Hepatocyte (in vitro differentiated cells): ENCODE data around the gene NKAIN1. TPM values are rescaled to one million over a fixed set of nuclear protein-coding genes. Genes with fewer than 3 reads are reported as not detected.
A peak's percentile ranks its signal among the peaks of the same experiment; 100 is the strongest.

Experiments
- DNase-seq: peaks from one replicate; pipeline ENCODE4 v3.0.0-alpha.2; 2016; ENCODE audit warnings: low spot score
- H2AFZ ChIP-seq: fragments of 200-600 bp; sonication (generic); 2 replicates; pipeline ENCODE4 v1.6.0; 2016; ENCODE audit warnings: antibody characterized with exemption, mild to moderate bottlenecking
- H3K27ac ChIP-seq: fragments of 200-600 bp; sonication (generic); 2 replicates; pipeline ENCODE4 v1.5.1; 2016; ENCODE audit warnings: mild to moderate bottlenecking
- H3K27me3 ChIP-seq: fragments of 200-600 bp; sonication (generic); 2 replicates; pipeline ENCODE4 v1.6.1; 2016
- H3K36me3 ChIP-seq: fragments of 200-600 bp; sonication (generic); replicated peaks from 2 replicates; pipeline ENCODE4 v1.5.1; 2016; ENCODE audit warnings: low read depth; ENCODE audit not compliant: insufficient read depth
- H3K4me1 ChIP-seq: fragments of 200-600 bp; sonication (generic); 2 replicates; pipeline ENCODE4 v1.5.1; 2016; ENCODE audit warnings: mild to moderate bottlenecking, moderate library complexity; ENCODE audit not compliant: insufficient read depth
- H3K4me2 ChIP-seq: fragments of 200-600 bp; sonication (generic); 2 replicates; pipeline ENCODE4 v1.6.0; 2016
- H3K4me3 ChIP-seq: fragments of 200-600 bp; sonication (generic); 2 replicates; pipeline ENCODE4 v1.5.1; 2016; ENCODE audit warnings: mild to moderate bottlenecking
- H3K79me2 ChIP-seq: fragments of 200-600 bp; sonication (generic); 2 replicates; pipeline ENCODE4 v1.6.0; 2017; ENCODE audit warnings: mild to moderate bottlenecking
- H3K9me2 ChIP-seq: fragments of 200-600 bp; sonication (generic); replicated peaks from 2 replicates; pipeline ENCODE4 v1.6.0; 2017; ENCODE audit warnings: mild to moderate bottlenecking; ENCODE audit not compliant: insufficient read depth
- H3K9me3 ChIP-seq: fragments of 200-600 bp; sonication (generic); 2 replicates; pipeline ENCODE4 v1.5.1; 2016; ENCODE audit warnings: low read depth, mild to moderate bottlenecking
- H4K20me1 ChIP-seq: fragments of 200-600 bp; sonication (generic); 2 replicates; pipeline ENCODE4 v1.6.0; 2016; ENCODE audit warnings: mild to moderate bottlenecking; ENCODE audit not compliant: insufficient read depth, poor library complexity, severe bottlenecking
- CTCF ChIP-seq: fragments of 200-600 bp; sonication (generic); IDR thresholded peaks from 2 replicates; pipeline ENCODE4 v1.5.1; 2016; ENCODE audit warnings: antibody characterized with exemption, mild to moderate bottlenecking; ENCODE audit not compliant: poor library complexity
- EZH2 ChIP-seq: fragments of 200-600 bp; sonication (generic); IDR thresholded peaks from 2 replicates; pipeline ENCODE4 v1.6.1; 2016; ENCODE audit warnings: antibody characterized with exemption, mild to moderate bottlenecking, borderline replicate concordance
- EZH2phosphoT487 ChIP-seq: fragments of 200-600 bp; sonication (generic); IDR thresholded peaks from one replicate; pipeline ENCODE4 v1.6.1; 2018; ENCODE audit warnings: antibody characterized with exemption, mild to moderate bottlenecking, low read depth, moderate library complexity; ENCODE audit not compliant: unreplicated experiment, severe bottlenecking
- WGBS: methylation state at CpG from one replicate; pipeline ENCODE4 v1.1.6; 2016; ENCODE audit warnings: low lambda C conversion rate; ENCODE audit errors: missing lambda C conversion rate; 5-methylcytosine and 5-hydroxymethylcytosine counted together
- polyA plus RNA-seq: library from polyadenylated mRNA; unstranded; fragments of >200 nt; fragmentation: Nextera tagmentation; extraction: Ambion mirVana; gene quantifications from 2 replicates; pipeline ENCODE4 v1.2.1, GENCODE V29; 2016
- total RNA-seq: library from RNA; depleted of rRNA; stranded (reverse); fragments of >200 nt; gene quantifications from 2 replicates; pipeline ENCODE4 v1.2.3, GENCODE V29; 2014

The NKAIN1 gene
- total and polyA plus RNA-seq, 2 experiments from 2014 or later, result 1.8 to 2.2 TPM

DNA sequence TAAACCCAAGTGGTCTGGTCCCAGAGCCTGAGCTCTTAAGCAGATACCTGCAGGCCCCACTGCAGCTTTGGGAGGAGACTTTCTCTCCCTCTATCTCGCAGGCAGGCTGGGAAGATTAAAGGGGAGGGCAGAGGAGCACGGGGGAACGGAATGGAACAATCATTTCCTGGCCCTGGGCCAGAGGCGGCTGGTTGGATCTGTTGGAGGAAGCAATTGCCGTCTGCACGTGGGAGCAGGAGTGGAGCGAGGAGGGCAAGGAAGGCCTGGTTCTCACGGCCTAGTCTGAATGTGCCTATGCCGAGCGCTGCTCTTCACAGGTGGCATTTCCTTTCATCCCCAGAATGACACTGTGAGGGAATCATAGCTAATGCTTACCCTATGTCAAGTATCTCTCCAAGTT is 23.7 kb downstream of the NKAIN1 start:
- no peaks in the 10 kb centered on the region for H3K36me3 ChIP-seq
- no peaks in the 10 kb centered on the region for H3K79me2 ChIP-seq
- no peak overlapping the region for H3K4me2 ChIP-seq
- DNase-seq, result peak; percentile 74
- no peaks in the 10 kb centered on the region for H3K9me2 ChIP-seq
- H4K20me1 ChIP-seq, result no peaks in the 10 kb centered on the region
- H2AFZ ChIP-seq, result no peak overlapping the region
- no peaks in the 10 kb centered on the region for H3K9me3 ChIP-seq
- TF ChIP-seq CTCF, result no peak
- no peak for TF ChIP-seq EZH2phosphoT487
- TF ChIP-seq EZH2, result no peak
- no peak overlapping the region for H3K4me3 ChIP-seq
- peaks cover 11% of the 10 kb centered on the region for H3K4me1 ChIP-seq
- H3K27me3 ChIP-seq, result no peaks in the 10 kb centered on the region
- H3K27ac ChIP-seq, result no peak overlapping the region
- 37% methylated on average over 10 of the region's 10 CpGs for WGBS

DNA sequence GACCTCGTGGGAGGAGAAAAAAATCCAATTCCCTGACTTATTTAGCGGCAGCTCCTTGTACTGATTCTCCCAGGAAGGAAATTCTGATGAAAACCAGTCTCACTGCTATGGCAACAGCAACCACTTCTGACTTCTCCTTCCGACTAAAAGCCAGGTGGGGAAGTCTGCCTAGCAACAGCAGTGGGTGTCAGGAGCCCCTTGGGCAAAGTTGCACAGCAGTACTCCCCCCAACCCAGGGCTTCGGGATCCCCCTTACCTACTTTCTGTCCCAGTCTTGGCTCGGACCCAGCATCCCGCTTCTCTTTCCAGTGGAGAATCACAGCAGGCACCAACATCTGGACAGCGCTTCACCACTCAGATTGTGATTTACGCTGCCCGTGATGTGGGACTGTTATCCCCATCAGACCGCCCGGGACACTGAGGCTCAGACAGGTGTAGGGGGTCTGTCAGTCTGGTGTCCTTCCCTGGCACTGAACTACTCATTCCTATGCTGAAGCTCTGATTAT is 24.6 kb downstream of the NKAIN1 start:
- Histone ChIP-seq H3K9me2 (no peaks in the 10 kb centered on the region), H4K20me1 (no peaks in the 10 kb centered on the region), H2AFZ (no peak overlapping the region), H3K27ac (no peak overlapping the region), H3K4me1 (peaks cover 11% of the 10 kb centered on the region), H3K79me2 (no peaks in the 10 kb centered on the region), H3K4me3 (no peak overlapping the region), H3K27me3 (no peaks in the 10 kb centered on the region), H3K4me2 (no peak overlapping the region), H3K9me3 (no peaks in the 10 kb centered on the region), H3K36me3 (no peaks in the 10 kb centered on the region)
- DNase-seq, result no peak
- WGBS, result 71% methylated on average over 11 of the region's 11 CpGs
- TF ChIP-seq EZH2phosphoT487 (no peak), CTCF (no peak), EZH2 (no peak)

DNA sequence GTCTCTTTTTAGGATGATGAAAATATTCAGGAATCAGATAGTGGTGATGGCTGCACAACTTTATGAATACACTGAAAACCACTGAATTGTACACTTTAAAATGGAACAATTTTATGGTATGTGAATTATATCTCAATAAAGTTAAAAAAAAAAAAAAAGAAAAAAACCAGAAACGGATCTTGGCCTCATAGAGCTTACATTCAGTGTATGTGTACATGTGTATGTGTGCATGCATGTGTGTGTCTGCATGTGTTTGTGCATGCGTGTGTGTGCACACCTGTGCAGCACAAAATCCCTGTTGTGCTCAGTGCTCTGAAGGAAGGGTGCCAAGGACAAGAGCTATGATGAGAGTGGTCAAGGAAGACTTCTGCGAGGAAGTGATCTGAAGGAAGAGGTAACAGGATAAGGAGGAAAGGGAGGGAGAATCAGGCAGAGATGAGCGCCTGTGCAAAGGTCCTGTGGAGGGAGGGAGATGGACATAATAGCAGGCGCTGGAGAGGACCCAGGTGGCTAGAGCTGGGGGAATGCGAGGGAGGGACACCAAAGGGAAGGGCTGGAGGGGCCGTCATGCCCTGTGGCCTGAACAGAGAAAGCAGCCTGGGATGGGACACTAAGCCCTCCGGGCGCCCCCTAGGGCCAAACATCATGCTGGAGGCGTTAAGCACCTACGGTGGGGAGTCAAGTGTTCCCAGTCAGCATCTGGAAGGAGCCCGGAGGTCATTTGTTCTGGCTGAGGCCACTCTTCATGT is 25.2 kb downstream of the NKAIN1 start:
- Histone ChIP-seq H2AFZ (no peak overlapping the region), H3K36me3 (no peaks in the 10 kb centered on the region), H3K4me2 (no peak overlapping the region), H3K9me2 (no peaks in the 10 kb centered on the region), H3K27me3 (no peaks in the 10 kb centered on the region), H3K27ac (no peak overlapping the region), H3K4me3 (no peak overlapping the region), H4K20me1 (no peaks in the 10 kb centered on the region), H3K79me2 (no peaks in the 10 kb centered on the region), H3K9me3 (no peaks in the 10 kb centered on the region), H3K4me1 (peaks cover 11% of the 10 kb centered on the region)
- WGBS, result 60% methylated on average over 11 of the region's 12 CpGs
- no peak for DNase-seq
- no peak for TF ChIP-seq CTCF
- TF ChIP-seq EZH2, result no peak
- no peak for TF ChIP-seq EZH2phosphoT487
